GM18861 (cell line): ENCODE measurements around the gene MINK1.

Experiments used
- ATAC-seq: cut with Tn5 transposase; IDR thresholded peaks from one replicate; pipeline ENCODE4 v1.9.1; 2021; ENCODE audit not compliant: unreplicated experiment

The MINK1 gene

DNA sequence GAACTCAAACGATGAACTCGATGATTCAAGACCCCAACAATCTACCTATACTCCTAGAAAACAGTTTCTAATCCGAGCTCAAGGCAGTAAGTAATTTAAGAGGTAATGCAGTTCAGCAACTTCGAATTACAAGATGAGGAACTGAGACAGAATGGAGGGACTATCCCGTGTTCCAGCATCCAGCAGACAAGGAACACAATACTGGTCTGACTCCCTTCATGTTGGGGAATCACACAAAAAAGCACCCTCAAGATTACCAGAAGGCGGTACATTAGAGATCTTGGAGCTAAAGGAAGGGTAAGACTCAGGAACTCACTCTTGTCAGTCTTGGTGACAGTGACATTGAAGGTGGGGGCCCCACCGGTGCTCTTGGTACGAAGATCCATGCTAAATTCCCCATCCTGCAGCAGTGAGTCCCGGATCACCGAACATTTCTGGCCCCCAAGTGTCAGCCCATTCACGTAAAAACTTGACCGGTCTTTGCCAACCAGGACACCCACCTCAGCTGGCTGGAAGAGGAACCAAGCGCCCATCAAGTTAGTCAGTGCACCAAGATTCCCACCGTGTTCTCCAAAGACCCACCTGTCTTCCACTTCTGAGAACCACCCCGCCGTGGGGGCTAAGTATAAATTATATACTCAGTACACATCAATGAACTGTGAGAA, 113.3 kb downstream of the MINK1 start:
- no peak for ATAC-seq

DNA sequence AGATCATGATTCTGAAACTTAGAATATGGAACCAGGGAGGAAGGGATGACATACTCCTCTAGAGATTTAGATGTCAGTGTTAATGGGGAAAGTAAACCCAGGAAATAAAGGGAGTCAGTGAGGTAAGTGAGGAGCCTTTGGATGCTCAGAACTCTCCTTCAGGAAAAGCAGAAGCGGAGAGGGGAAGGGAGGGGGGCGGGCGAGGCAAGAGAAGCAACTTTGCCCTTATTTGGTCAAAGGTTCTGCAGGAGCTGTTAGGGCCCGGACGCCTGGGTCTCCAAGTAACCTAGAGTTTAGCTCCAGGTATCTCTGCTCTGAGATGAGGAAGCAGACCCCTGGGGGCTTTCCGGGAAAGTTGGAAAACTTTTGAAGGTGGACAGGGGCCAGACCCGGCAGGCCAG, 113.9 kb downstream of the MINK1 start:
- no peak for ATAC-seq
